OCI-LY7 (cell line): ENCODE data around the gene DCST2. TPM values are rescaled to one million over a fixed set of nuclear protein-coding genes. Genes with fewer than 3 reads are reported as not detected.

Source experiments
- BruUV-seq: library from RNA; stranded (reverse); fragments of 400-500 nt; replicated peaks from 2 replicates; lab custom pipeline; 2021; lab: Mats Ljungman, UMichigan
- CTCF ChIA-PET: fragments of 300-600 bp; sonication (Branson Sonifier 250); formaldehyde crosslinking; loops from one replicate; lab custom pipeline; 2022; ENCODE audit warnings: antibody characterized with exemption; ENCODE audit not compliant: unreplicated experiment; lab: Charles Lee
- POLR2A ChIA-PET: fragments of 300-600 bp; sonication (Branson Sonifier 250); formaldehyde crosslinking; loops from one replicate; lab custom pipeline; 2022; ENCODE audit warnings: antibody characterized with exemption; lab: Charles Lee
- DNase-seq: peaks from one replicate; pipeline ENCODE4 v3.0.0-alpha.2; 2015; ENCODE audit warnings: low spot score
- H2AFZ ChIP-seq: fragments of 200-600 bp; sonication (generic), shearing (Covaris generic); 2 replicates; pipeline ENCODE4 v1.6.1; 2014; ENCODE audit warnings: mild to moderate bottlenecking, antibody characterized with exemption, low read length, moderate library complexity
- H3K27ac ChIP-seq: fragments of 200-600 bp; sonication (generic); 2 replicates; pipeline ENCODE4 v1.5.1; 2014; ENCODE audit warnings: mixed run types, low read depth, mild to moderate bottlenecking, moderate library complexity, low read length, inconsistent platforms; ENCODE audit not compliant: poor library complexity, severe bottlenecking
- H3K36me3 ChIP-seq: fragments of 200-600 bp; sonication (generic); 2 replicates; pipeline ENCODE4 v1.6.1; 2014; ENCODE audit warnings: mild to moderate bottlenecking, antibody characterized with exemption, low read length, moderate library complexity, mixed read lengths; ENCODE audit not compliant: insufficient read depth
- H3K4me1 ChIP-seq: fragments of 200-600 bp; sonication (generic); 2 replicates; pipeline ENCODE4 v1.5.1; 2014; ENCODE audit warnings: mild to moderate bottlenecking, low read length; ENCODE audit not compliant: insufficient read depth, poor library complexity, severe bottlenecking
- H3K4me2 ChIP-seq: fragments of 200-600 bp; sonication (generic); 2 replicates; pipeline ENCODE4 v1.6.1; 2014; ENCODE audit warnings: mild to moderate bottlenecking, low read length
- H3K4me3 ChIP-seq: fragments of 200-600 bp; sonication (generic); 2 replicates; pipeline ENCODE4 v1.5.1; 2014; ENCODE audit warnings: mild to moderate bottlenecking, low read depth, low read length; ENCODE audit not compliant: poor library complexity, severe bottlenecking
- H3K79me2 ChIP-seq: fragments of 200-600 bp; sonication (generic); 2 replicates; pipeline ENCODE4 v1.6.1; 2016; ENCODE audit warnings: low read depth, mild to moderate bottlenecking, low read length, moderate library complexity, mixed read lengths; ENCODE audit not compliant: insufficient read depth
- H3K9me2 ChIP-seq: fragments of 200-600 bp; sonication (generic); 2 replicates; pipeline ENCODE4 v1.6.1; 2016; ENCODE audit warnings: mild to moderate bottlenecking, low read length, mixed read lengths; ENCODE audit not compliant: insufficient read depth
- H3K9me3 ChIP-seq: fragments of 200-600 bp; sonication (generic); 2 replicates; pipeline ENCODE4 v1.6.1; 2014; ENCODE audit warnings: mild to moderate bottlenecking, mixed run types, low read length, mixed read lengths
- H4K20me1 ChIP-seq: fragments of 200-600 bp; sonication (generic); 2 replicates; pipeline ENCODE4 v1.6.1; 2014; ENCODE audit warnings: mild to moderate bottlenecking, antibody characterized with exemption, low read length, moderate library complexity, mixed read lengths; ENCODE audit not compliant: insufficient read depth
- CTCF ChIP-seq: fragments of 200-600 bp; sonication (generic); conservative IDR thresholded peaks from 2 replicates; pipeline ENCODE4 v1.5.1; 2014; ENCODE audit warnings: mild to moderate bottlenecking, antibody characterized with exemption, low read length, moderate library complexity, mixed read lengths
- EZH2phosphoT487 ChIP-seq: fragments of 200-600 bp; sonication (generic); IDR thresholded peaks from 2 replicates; pipeline ENCODE4 v1.6.1; 2018; ENCODE audit warnings: low read depth, borderline replicate concordance, mild to moderate bottlenecking, mixed run types, antibody characterized with exemption, low read length, moderate library complexity, mixed read lengths
- intact Hi-C: fragments of 100-400 bp; cut with micrococcal nuclease; formaldehyde crosslinking; loops from one replicate; pipeline ENCODE4 v1.10.0; 2022; ENCODE audit not compliant: unreplicated experiment
- total RNA-seq, 2 experiments: library from RNA; depleted of rRNA in 1 of 2; stranded (reverse); fragments of >200 nt in 1 of 2; shearing (Covaris generic) in 1 of 2; gene quantifications; 2 replicates each; pipeline ENCODE4 v1.2.3, GENCODE V29; 2014 to 2022

Gene DCST2
- total RNA-seq, 2 experiments from 2014 or later: 0.85 to 2.0 TPM

GRCh38 chr1:155016231-155016831, 17.2 kb downstream of the DCST2 start:
- TF ChIP-seq CTCF (peak; percentile 27; the same call in 1 of the 2 replicates), EZH2phosphoT487 (no peak)
- Histone ChIP-seq H2AFZ (peak overlapping the region; percentile 30; the same call in 1 of the 2 replicates), H3K4me1 (peaks cover 71% of the 10 kb centered on the region), H4K20me1 (no peaks in the 10 kb centered on the region), H3K27ac (peak overlapping the region; percentile 79), H3K36me3 (peaks cover 22% of the 10 kb centered on the region; the same call in 1 of the 2 replicates), H3K4me3 (peak overlapping the region; percentile 64), H3K79me2 (no peaks in the 10 kb centered on the region), H3K4me2 (peak overlapping the region; percentile 77), H3K9me2 (no peaks in the 10 kb centered on the region), H3K9me3 (no peaks in the 10 kb centered on the region)
- BruUV-seq: no TSS peak
- ChIA-PET CTCF (interaction anchor here (0.7 to 1.5 kb wide), 4 partner anchors 17 to 61 kb away, joined by 3 to 4 read pairs (median 3); no protein-coding TSS in a partner anchor), POLR2A (interaction anchor here (0.5 to 2.5 kb wide), 5 partner anchors 12 to 1093 kb away, joined by 3 to 10 read pairs (median 3); partner anchors contain the start of gene FLAD1)
- peak; percentile 80 for DNase-seq
- intact Hi-C loops: loop anchor here (2.0 kb wide), 3 partner anchors 44 to 68 kb away; partner anchors contain the start of gene PYGO2

DNA sequence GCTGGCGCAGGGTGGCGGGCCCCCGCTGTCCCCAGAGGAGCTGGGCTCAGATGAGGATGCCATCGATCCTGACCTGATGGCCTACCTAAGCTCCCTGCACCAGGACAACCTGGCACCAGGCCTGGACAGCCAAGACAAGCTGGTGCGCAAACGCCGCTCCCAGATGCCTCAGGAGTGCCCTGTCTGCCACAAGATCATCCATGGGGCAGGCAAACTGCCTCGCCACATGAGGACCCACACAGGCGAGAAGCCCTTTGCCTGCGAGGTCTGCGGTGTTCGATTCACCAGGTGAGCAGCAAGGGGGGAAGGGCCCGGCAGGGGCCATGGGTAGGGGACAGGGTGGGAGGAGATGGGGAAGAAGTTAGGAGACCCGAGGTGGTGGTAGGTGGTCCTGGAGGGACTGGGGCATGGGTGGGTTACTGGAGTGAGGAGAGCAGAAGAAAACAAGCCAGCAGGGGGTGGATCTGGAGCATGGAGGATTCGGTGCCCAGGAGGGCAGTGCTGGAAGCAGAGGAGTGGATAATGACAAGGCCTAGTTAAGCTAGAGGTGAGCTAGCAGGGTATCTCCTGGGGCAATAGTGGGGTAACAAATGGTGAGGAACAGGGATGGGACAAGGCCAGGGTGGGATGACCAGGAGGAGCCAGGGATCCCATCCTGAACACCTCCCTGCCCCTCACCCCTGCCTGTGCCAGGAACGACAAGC, 17.9 kb downstream of the DCST2 start:
- H3K4me1 ChIP-seq: peaks cover 71% of the 10 kb centered on the region
- no peaks in the 10 kb centered on the region for H3K9me2 ChIP-seq
- H4K20me1 ChIP-seq: no peaks in the 10 kb centered on the region
- DNase-seq: no peak
- no peaks in the 10 kb centered on the region for H3K79me2 ChIP-seq
- peaks cover 22% of the 10 kb centered on the region; the same call in 1 of the 2 replicates for H3K36me3 ChIP-seq
- peak overlapping the region; percentile 77 for H3K4me2 ChIP-seq
- H2AFZ ChIP-seq: no peak overlapping the region
- TF ChIP-seq CTCF (no peak), EZH2phosphoT487 (no peak)
- peak overlapping the region; percentile 64 for H3K4me3 ChIP-seq
- intact Hi-C loops: loop anchor here (2.0 kb wide), 3 partner anchors 45 to 69 kb away; partner anchors contain the start of gene PYGO2
- no TSS peak for BruUV-seq
- H3K27ac ChIP-seq: peak overlapping the region; percentile 79
- POLR2A ChIA-PET: interaction anchor here (0.6 to 2.5 kb wide), 4 partner anchors 12 to 1093 kb away, joined by 3 to 10 read pairs (median 4); partner anchors contain the start of gene FLAD1
- H3K9me3 ChIP-seq: no peaks in the 10 kb centered on the region
- CTCF ChIA-PET: interaction anchor here (0.7 to 1.5 kb wide), 3 partner anchors 17 to 61 kb away, joined by 3 to 4 read pairs (median 3); no protein-coding TSS in a partner anchor
